H1 (cell line): ENCODE data around the gene GNL3L.

Experiments used
- EZH2 ChIP-seq: fragments of 200-600 bp; sonication (generic); IDR thresholded peaks from 2 replicates; pipeline ENCODE4 v1.7.1; 2012; ENCODE audit warnings: low read depth, mild to moderate bottlenecking, moderate library complexity, low read length, inconsistent platforms; ENCODE audit not compliant: severe bottlenecking
- JUND ChIP-seq: IDR thresholded peaks from 2 replicates; pipeline ENCODE4 v1.6.1; 2011; ENCODE audit warnings: mild to moderate bottlenecking, improper control_type of control experiment, low read length
- KDM1A ChIP-seq: fragments of 200-600, 300-600 bp; sonication (generic); IDR thresholded peaks from 2 replicates; pipeline ENCODE4 v1.7.1; 2016; ENCODE audit warnings: mild to moderate bottlenecking, low read length, borderline replicate concordance
- MAFK ChIP-seq: IDR thresholded peaks from 2 replicates; pipeline ENCODE4 v1.6.1; 2012; ENCODE audit warnings: low read depth, mild to moderate bottlenecking, improper control_type of control experiment, low read length
- NRF1 ChIP-seq: IDR thresholded peaks from 2 replicates; pipeline ENCODE4 v1.6.1; 2011; ENCODE audit warnings: mild to moderate bottlenecking, low read depth, low read length, improper control_type of control experiment
- POLR2A ChIP-seq, 2 experiments: IDR thresholded peaks; 1 replicate in 1 of 2; 2 replicates in 1 of 2; pipeline ENCODE4 v1.6.1; 2011; ENCODE audit warnings: low read depth in 2 of 2, low read length in 2 of 2, mild to moderate bottlenecking in 2 of 2; ENCODE audit errors: control extremely low read depth in 1 of 2
- POLR2AphosphoS5 ChIP-seq: IDR thresholded peaks from 2 replicates; pipeline ENCODE4 v1.6.1; 2011; ENCODE audit warnings: low read depth, low read length
- RBBP5 ChIP-seq: IDR thresholded peaks from 2 replicates; pipeline ENCODE4 v1.7.1; 2012; ENCODE audit warnings: low read depth, mild to moderate bottlenecking, inconsistent platforms, low read length, moderate library complexity, borderline replicate concordance
- RNF2 ChIP-seq: fragments of 200-900, 300-1000 bp; sonication (generic); IDR thresholded peaks from 2 replicates; pipeline ENCODE4 v1.7.1; 2016; ENCODE audit warnings: borderline replicate concordance, low read depth, mild to moderate bottlenecking, antibody characterized with exemption, low read length; ENCODE audit not compliant: poor library complexity, severe bottlenecking; ENCODE audit errors: missing control alignments
- TAF1 ChIP-seq: IDR thresholded peaks from 2 replicates; pipeline ENCODE4 v1.6.1; 2011; ENCODE audit warnings: mild to moderate bottlenecking, low read depth, low read length
- TF ChIP-seq, protein P1 (sequence below), 3 experiments: IDR thresholded peaks; 1 replicate in 2 of 3; 2 replicates in 1 of 3; pipeline versions ENCODE4 v1.5.1 to v1.6.1; 2011; ENCODE audit warnings: low read length in 3 of 3, mild to moderate bottlenecking in 3 of 3, inconsistent platforms in 2 of 3, low read depth in 1 of 3, moderate library complexity in 1 of 3; ENCODE audit not compliant: insufficient read depth in 1 of 3; ENCODE audit errors: control extremely low read depth in 1 of 3
- TF ChIP-seq, protein P2 (sequence below): IDR thresholded peaks from 2 replicates; pipeline ENCODE4 v1.6.1; 2011; ENCODE audit warnings: low read depth, mild to moderate bottlenecking, low read length; ENCODE audit not compliant: insufficient read depth
- TF ChIP-seq, protein P3 (sequence below): IDR thresholded peaks from 2 replicates; pipeline ENCODE4 v1.6.1; 2012; ENCODE audit warnings: inconsistent platforms

DNA sequence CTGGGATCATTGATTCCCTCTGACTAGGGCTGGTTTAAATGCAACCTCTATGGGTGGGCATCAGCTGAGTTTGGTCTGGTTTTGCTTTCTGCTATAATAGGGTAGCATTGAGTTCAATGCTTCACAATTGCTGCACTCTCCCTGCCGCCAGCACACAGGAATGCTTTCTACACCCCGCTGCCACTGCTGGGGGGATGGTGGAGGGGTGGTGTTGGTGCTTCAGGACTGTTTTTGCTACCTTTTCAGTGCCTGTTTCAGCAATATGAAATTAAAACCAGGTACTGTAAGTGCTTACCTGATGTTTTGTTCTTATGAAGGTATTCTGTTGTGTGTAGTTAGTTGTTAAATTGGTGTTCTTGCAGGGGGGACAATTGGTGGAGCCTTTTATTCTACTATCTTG lies 67.7 kb downstream of the GNL3L start:
- TF ChIP-seq, protein P1, sequence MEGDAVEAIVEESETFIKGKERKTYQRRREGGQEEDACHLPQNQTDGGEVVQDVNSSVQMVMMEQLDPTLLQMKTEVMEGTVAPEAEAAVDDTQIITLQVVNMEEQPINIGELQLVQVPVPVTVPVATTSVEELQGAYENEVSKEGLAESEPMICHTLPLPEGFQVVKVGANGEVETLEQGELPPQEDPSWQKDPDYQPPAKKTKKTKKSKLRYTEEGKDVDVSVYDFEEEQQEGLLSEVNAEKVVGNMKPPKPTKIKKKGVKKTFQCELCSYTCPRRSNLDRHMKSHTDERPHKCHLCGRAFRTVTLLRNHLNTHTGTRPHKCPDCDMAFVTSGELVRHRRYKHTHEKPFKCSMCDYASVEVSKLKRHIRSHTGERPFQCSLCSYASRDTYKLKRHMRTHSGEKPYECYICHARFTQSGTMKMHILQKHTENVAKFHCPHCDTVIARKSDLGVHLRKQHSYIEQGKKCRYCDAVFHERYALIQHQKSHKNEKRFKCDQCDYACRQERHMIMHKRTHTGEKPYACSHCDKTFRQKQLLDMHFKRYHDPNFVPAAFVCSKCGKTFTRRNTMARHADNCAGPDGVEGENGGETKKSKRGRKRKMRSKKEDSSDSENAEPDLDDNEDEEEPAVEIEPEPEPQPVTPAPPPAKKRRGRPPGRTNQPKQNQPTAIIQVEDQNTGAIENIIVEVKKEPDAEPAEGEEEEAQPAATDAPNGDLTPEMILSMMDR (IDR thresholded peaks at IDR 0.05; ENCODE audit: control extremely low read depth in 1 of 3, insufficient read depth in 1 of 3, low read depth in 1 of 3, low read length in 3 of 3), result no peak
- no peak for TF ChIP-seq RBBP5
- no peak for TF ChIP-seq POLR2A (IDR thresholded peaks at IDR 0.05; ENCODE audit: control extremely low read depth in 1 of 2, low read depth in 2 of 2, low read length in 2 of 2)
- no peak for TF ChIP-seq POLR2AphosphoS5
- TF ChIP-seq MAFK, result no peak
- TF ChIP-seq NRF1, result no peak
- no peak for TF ChIP-seq EZH2
- no peak for TF ChIP-seq JUND
- TF ChIP-seq RNF2, result no peak
- TF ChIP-seq, protein P2, sequence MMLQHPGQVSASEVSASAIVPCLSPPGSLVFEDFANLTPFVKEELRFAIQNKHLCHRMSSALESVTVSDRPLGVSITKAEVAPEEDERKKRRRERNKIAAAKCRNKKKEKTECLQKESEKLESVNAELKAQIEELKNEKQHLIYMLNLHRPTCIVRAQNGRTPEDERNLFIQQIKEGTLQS, result no peak
- TF ChIP-seq TAF1, result no peak
- TF ChIP-seq, protein P3, sequence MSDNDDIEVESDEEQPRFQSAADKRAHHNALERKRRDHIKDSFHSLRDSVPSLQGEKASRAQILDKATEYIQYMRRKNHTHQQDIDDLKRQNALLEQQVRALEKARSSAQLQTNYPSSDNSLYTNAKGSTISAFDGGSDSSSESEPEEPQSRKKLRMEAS, result no peak
- TF ChIP-seq KDM1A, result no peak
